Measurements from ENCODE around the gene NRXN2.

Gene NRXN2

GRCh38 chr11:64656862-64657261, 66.1 kb downstream of the NRXN2 start:
- DNase-seq (ENCODE audit: low spot score): no peak
- TF ChIP-seq CTCF (IDR thresholded peaks at IDR 0.05; ENCODE audit: extremely low read depth, missing control alignments): no peak

- DNase-seq (ENCODE audit: low spot score): no peak
- TF ChIP-seq CTCF (IDR thresholded peaks at IDR 0.05; ENCODE audit: extremely low read depth, missing control alignments): no peak
Observed at GRCh38 chr11:64655941-64656601, 66.9 kb downstream of the NRXN2 start.

GRCh38 chr11:64654958-64655541, 67.9 kb downstream of the NRXN2 start:
- no peak for TF ChIP-seq CTCF (IDR thresholded peaks at IDR 0.05; ENCODE audit: extremely low read depth, missing control alignments)
- DNase-seq (ENCODE audit: low spot score): no peak

- no peak for TF ChIP-seq CTCF (IDR thresholded peaks at IDR 0.05; ENCODE audit: extremely low read depth, missing control alignments)
- DNase-seq (ENCODE audit: low spot score): no peak
Observed at GRCh38 chr11:64654439-64654838, 68.6 kb downstream of the NRXN2 start.

- TF ChIP-seq CTCF (IDR thresholded peaks at IDR 0.05; ENCODE audit: extremely low read depth, missing control alignments): no peak
- no peak for DNase-seq (ENCODE audit: low spot score)
Observed at GRCh38 chr11:64653388-64653973, 69.5 kb downstream of the NRXN2 start.

GRCh38 chr11:64652586-64653387, 70.2 kb downstream of the NRXN2 start:
- DNase-seq (ENCODE audit: low spot score): peak; percentile 83
- TF ChIP-seq CTCF (IDR thresholded peaks at IDR 0.05; ENCODE audit: extremely low read depth, missing control alignments): peak; percentile 82
